HG03064 (cell line): Measurements from ENCODE around the gene KCNAB2.
"Not testable (repeated sequence)": the region's sequence is repeated elsewhere in the genome, so short reads cannot be mapped to it uniquely, and the experiment has no call there.

Source experiments
- ATAC-seq: cut with Tn5 transposase; IDR thresholded peaks from one replicate; pipeline ENCODE4 v1.9.1; 2021; ENCODE audit warnings: low read depth; ENCODE audit not compliant: unreplicated experiment

KCNAB2 gene

DNA sequence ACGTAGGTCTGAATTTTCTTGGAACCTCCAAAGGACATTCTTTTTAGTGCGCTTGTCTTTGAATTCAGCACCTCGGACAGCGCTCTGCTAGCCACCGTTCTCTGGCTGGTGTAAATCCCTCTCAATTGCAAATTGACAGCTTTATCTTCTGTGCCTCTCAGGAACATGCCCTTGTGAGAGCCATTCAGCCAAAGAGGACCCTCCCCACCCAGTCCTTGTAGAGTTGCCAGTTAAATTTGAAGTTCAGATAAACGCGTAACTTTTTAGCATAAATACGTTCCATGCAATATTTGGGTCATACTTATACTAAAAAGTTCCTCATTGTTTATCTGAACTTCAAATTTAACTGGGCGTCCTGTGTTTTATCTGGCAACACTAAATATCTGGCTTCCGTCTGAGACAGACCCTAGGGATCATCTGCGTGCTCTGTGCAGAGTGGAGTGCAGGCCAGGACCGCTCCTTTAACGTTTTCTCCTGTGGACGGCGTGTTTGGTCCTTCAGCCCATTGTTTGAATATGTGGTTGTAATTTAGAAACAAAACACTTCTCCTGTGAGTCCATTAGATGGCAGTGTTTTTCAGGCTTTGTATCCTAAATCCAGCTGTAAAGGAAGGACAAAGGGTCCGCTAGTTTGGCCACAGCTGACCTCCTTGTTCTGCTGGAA is 7.0 kb downstream of the KCNAB2 start:
- ATAC-seq, result no peak

DNA sequence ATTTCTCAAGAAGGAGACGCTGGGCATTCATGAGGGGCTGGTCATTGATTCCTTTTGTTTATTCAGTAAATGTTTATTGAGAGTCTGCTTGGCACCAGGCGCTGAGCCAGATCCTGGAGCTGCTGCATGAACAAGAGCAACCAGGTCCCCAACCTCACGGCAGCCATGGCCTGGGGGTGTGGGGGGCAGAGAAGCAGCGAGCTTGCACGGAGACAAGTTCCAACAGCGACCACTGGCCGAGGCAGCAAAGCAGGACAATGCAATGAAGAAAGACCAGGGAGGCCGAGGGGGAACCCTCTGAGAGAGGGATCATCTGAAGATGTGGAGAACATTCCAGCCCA is 7.5 kb downstream of the KCNAB2 start:
- ATAC-seq, result no peak

DNA sequence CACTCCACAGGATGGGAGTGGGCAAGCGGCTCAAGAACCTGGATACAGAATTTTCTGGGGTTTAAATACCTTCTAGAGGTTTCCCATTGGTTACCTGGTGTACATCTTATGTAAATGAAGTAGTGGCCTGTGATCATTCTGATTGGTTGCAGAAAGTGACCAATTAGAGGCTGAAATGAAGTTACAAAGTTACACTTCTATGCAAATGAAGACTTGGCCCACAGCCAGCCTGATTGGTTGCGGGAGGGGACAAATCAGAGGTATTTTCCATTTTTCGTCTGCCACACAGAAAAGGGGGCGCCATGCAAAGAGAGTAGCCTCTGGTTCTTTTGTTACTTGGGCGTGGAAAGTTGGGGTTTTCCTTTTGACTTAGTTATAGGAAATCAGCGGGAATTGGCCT is 8.9 kb downstream of the KCNAB2 start:
- ATAC-seq, result no peak

GRCh38 chr1:6056572-6056948 is 10.9 kb downstream of the KCNAB2 start:
- ATAC-seq, result no peak

DNA sequence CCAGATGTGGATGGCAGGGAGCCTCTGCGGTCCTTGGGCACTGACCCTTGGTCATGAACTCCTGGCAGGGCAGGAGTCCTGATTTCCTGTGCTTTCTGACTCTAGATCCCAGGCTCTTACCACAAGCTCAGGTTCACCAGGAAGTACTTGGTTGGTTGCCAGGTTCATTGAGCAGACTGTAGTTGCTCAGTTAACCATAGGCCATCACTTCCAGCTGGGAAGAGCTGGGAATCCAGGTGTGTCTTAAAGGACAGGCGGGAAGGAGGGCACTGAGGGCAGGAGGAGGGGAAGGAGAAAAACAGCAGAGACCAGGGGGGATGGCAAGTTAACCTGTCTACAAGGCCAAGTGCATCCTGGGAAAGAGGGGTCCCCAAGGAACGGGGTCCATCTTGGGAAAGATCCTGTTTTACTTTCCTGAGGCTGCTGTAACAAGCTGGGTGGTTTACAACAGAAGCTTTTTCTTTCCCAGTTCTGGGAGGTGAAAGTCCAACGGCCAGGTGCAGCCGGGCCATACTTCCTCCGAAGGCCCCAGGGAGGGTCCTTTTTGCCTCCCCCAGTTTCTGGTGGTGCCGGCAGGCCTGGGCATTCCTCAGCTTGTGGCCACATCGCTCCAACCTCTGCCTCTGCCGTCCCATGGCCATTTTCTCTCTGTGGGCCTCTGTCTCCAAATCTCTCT is 11.6 kb downstream of the KCNAB2 start:
- no peak for ATAC-seq

GRCh38 chr1:6059866-6060265 is 14.2 kb downstream of the KCNAB2 start:
- no peak for ATAC-seq

DNA sequence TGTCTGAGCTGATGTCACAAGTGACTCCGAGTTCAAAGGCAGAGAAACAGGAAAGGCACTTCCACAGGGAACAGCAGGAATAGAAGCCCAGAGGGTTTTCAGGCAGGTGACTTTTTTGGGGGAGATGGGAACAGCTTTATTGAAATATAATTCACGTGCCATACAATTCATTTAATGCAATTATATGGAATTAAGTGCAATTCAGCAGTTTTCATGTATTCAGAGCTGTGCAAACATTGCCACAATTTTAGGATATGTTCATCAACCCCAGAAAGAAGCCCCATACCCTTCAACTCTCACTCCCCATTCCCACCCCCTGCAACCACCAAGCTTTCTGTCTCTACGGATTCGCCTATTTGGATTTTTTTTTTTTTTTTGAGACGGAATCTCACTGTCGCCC is 17.0 kb downstream of the KCNAB2 start:
- no peak for ATAC-seq

DNA sequence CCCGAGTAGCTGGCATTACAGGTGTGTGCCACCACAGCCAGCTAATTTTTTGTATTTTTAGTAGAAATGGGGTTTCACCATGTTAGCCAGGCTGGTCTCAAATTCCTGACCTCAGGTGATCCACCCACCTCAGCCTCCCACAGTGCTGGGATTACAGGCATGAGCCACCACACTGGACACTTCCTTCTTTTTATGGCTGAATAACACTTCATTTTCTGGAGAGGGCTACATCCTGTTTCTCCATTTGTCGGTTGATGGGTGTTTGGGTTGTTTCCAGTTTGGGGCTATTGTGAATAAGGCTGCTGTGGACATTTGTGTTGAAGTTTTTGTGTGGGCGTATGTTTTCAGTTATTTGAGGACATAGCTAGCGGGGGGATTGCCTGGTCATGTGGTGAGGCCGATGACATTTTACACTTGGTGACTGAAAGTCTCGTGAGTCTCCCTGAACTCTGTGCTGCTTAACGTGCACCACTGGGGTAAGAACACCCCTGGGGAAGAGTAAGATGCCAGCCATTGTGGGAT is 17.9 kb downstream of the KCNAB2 start:
- not testable (repeated sequence) for ATAC-seq

GRCh38 chr1:6065093-6065858 is 19.6 kb downstream of the KCNAB2 start:
- no peak for ATAC-seq

DNA sequence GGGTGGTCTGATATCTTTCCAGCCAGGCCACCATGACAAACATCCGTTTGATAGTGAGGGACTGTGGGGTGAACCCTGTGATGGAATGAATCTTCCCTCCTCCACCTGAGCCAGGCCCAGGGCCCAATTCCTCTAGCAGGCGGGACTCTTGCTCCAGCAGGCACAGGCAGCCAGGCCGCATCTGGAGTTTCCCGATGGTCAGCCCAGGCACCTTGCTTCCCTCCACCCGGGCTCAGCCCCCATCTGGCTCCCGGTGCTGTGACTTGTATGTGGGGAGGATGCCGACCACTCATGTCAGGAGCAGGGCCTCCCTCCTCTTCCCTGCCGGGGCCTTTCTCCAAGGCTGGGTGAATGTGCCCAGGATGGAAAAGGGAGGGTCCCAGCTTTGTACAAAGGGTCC is 21.0 kb downstream of the KCNAB2 start:
- ATAC-seq, result no peak

DNA sequence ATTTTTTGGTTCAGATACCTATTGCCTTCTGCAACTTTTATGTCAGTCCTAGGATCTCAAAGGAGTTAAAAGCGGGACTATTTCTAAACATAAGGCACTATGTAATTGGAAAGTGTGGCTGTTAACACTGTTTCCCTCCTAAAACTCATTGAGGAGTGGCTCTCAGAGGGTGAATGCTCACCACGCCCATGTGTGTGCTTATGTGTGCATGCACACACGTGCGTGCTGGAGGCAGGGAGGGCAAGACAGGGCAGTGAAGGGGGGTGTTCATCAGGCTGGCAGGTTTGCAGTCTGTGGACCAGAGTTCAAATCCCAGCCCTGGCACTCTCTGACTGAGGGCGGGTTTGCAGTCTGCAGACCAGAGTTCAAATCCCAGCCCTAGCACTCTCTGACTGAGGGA is 22.4 kb downstream of the KCNAB2 start:
- no peak for ATAC-seq

DNA sequence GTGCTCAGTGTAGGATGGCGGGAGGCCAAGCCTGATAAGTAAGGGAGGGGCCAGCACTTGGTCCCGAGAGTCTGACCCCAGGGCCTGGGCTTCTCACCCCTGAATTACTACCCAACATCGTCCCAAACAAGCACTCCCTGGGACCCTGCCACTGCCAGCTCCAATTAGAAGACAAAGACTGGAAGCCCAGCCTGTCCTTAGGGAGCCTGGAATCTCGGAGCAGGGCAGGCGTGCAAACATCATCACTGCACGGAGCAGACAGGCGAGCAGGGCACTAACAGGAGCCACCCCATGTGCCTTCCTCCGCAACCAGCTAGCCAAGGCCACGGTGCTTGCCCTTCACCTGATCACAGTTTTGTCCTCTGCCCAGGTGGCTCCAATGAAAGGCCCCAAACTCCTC is 23.2 kb downstream of the KCNAB2 start:
- no peak for ATAC-seq

DNA sequence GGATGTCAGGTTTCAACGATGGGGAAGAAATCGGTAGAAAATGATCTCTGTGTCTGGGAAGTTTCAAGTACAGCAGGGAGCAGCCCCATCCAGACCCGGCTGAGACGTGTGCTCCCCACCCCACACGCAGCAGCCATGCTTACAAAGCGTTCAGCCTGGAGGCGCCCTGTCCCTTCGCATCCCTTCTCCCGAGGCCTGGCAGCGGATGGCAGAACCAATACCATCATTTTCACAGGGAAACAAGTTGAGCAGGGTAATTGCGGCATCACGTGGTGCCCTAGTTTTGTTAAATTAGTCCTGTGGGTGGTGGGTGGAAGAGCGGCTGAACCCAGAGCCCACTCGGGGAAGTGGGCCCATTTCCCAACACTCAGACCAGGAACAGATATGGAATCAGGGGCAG is 23.9 kb downstream of the KCNAB2 start:
- ATAC-seq, result no peak

DNA sequence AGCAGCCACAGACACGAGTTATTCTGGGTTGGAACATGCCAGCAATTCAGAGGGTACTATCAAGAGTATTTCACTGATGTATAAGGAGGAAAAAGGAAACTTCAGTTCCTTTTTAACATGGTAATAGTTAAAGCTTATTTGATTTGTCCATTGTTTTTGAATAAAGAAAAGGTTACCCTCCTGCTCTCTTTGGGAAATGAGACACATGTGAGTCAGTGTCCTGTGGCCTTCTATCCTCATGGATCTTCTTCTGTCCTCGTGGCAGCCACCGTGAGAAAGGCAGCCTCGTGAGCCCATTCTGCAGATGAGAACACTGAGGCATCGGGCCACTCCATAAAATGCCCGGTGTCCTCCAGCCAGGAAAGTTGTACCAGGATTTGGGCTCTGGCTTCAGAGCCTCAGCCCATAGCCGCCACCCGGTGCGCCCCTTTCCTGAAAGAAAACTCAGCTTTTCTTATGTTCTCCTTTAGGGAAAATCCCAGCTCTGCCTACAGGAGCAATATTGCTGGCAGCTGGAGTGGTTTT is 24.8 kb downstream of the KCNAB2 start:
- ATAC-seq, result no peak

GRCh38 chr1:6071219-6071618 is 25.5 kb downstream of the KCNAB2 start:
- ATAC-seq, result no peak

DNA sequence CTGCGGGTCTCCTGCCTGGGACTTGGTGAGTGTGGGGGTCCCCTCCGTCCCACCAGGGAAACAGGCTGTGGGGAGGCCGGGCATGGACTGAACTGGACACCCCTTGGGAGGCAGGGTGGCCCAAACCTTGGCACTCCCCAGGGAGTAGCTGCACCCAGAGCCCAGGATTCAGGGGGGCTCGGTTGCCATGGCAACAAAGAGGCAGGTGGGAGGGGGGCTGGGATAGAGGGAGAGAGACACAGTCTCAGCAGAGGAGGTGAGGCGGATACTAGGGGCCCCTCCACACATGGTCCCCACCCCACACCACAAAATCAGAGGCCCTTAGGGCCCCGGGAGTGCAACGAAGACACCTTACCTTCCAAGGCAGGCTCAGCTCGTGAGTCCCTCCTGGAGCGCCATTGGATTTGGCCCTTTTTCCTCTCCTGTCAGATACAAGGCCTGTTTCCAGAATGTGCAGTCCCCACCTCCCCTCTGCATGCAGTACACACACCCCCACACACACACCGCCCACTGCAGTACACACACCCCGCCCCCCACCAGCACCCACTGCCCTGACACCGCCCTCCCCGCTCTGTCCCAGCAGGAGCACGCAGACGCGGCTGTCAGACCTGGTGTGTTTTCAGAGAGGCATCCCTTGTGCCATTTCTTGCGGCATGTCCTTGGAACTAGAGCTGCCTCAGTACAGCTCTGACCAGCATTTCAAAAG is 27.2 kb downstream of the KCNAB2 start:
- no peak for ATAC-seq

- no peak for ATAC-seq
Measured at GRCh38 chr1:6073480-6074053, 27.9 kb downstream of the KCNAB2 start.

DNA sequence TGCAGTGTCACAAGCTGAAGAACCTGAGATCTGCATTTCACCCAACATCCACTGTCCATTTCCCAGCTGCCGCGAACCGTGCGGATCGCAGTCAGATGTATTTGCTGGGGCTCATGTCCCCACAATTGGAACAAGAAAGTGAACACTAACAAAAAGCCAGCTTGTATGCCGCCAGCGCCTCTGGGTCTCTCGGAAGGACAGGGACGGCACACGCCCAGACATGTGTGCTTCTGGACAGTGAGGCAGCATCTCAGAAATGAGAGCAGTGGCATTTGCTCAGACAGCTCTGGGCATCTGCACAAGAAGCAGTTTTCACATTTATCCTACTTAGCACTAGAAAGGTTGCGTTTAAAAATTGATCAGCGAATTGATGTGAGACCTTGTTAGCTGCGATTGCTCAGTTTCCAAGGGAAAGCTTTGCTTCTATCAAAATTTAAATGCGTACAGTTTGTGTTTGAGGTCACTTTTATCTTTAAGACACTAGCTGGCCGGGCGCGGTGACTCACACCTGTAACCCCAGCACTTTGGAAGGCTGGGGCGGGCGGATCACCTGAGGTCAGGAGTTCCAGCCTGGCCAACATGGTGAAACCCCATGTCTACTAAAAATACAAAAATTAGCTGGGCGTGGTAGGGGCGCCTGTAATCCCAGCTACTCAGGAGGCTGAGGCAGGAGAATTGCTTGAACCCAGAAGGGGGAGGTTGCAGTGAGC is 28.7 kb downstream of the KCNAB2 start:
- no peak for ATAC-seq

GRCh38 chr1:6075748-6076147 is 30.1 kb downstream of the KCNAB2 start:
- ATAC-seq, result no peak

DNA sequence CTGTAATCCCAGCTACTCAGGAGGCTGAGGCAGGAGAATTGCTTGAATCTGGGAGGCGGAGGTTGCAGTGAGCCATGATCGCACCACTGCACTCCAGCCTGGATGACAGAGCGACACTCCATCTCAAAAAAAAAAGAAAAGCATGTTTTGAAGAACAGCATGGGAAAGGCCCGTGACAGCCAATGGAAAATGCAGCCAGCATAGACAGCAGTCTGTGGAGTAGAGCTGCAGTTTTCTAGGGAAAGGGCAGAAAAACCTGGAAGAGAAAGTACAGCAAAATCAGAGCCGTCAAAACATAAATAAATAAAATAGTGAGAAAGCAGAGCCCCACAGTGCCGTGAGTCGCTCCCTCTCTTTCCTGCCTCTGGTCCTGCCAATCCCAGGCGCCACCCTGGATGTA is 31.4 kb downstream of the KCNAB2 start:
- ATAC-seq, result not testable (repeated sequence)
